Sciatic nerve (tissue), 2 donors: ENCODE measurements around the gene ZNF185. TPM values are rescaled to one million over a fixed set of nuclear protein-coding genes. Genes with fewer than 3 reads are reported as not detected.

Source experiments
- ATAC-seq: fragments of 200-7000 bp; cut with Tn5 transposase; one replicate; pipeline ENCODE4 v1.9.1; 2020; ENCODE audit warnings: mild to moderate bottlenecking, moderate library complexity
- DNase-seq: peaks from one replicate; pipeline ENCODE4 v3.0.0-alpha.2; 2020; ENCODE audit warnings: low spot score
- intact Hi-C: fragments of 100-400 bp; cut with DNase I; formaldehyde crosslinking; loops from one replicate; pipeline ENCODE4 v1.14.2; 2022
- total RNA-seq: library from RNA; stranded (reverse); fragmentation: NEBNext Ultra II Directional; extraction: Animal tissue kit (Norgen Biotek cat#: 25700); gene quantifications from one replicate; pipeline ENCODE4 v1.2.1, GENCODE V29; 2021
- donor health status: DM: no; HTN: no; CAD: no.
- donor health status: DM: no; HTN: no; CAD: no.

Gene ZNF185
- total RNA-seq, 1 donor from 2014 or later, result 26.9 TPM

DNA sequence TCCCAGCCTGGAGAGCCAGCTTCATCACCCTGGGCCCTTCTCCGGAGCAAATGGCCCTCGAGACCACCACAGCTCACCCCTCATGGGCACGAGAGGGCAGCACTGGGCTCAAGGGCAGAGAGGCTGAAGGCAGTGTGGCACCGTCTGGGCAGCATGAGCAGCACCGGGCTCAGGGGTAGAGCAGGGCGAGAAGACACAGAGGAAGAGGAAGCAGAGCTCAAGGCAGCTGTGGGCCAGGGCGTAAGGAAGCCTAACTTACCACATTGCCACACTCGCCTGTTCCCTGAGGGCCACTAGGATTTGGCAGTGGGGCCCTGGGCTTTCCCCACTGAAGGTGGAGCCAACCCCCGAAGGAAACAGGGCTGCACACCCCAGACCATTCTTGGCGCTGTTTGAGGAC, 15.5 kb downstream of the ZNF185 start:
- intact Hi-C loops, result no loop called here
- no peak for DNase-seq
- no peak for ATAC-seq

DNA sequence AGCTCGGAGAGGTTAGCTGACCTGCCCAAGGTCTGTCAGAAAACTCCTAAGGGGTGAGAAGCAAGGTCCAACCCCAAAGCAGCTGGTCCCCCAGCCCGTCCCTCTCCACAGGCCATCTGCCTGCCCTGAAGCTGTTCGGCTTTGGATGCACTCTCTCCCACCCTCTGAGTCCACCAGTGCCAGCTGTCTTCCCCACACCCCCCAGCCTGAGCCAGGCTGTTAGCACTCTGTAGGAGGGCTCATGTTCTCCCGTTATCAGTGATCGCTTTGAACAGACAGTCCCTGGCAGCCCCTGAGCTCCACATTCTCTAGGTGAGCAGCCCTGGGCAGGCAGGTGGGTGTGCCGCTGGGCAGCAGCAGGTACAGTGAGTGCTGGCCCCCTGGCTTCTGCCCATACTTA, 16.0 kb downstream of the ZNF185 start:
- no peak for DNase-seq
- ATAC-seq, result no peak
- intact Hi-C loops, result no loop called here

DNA sequence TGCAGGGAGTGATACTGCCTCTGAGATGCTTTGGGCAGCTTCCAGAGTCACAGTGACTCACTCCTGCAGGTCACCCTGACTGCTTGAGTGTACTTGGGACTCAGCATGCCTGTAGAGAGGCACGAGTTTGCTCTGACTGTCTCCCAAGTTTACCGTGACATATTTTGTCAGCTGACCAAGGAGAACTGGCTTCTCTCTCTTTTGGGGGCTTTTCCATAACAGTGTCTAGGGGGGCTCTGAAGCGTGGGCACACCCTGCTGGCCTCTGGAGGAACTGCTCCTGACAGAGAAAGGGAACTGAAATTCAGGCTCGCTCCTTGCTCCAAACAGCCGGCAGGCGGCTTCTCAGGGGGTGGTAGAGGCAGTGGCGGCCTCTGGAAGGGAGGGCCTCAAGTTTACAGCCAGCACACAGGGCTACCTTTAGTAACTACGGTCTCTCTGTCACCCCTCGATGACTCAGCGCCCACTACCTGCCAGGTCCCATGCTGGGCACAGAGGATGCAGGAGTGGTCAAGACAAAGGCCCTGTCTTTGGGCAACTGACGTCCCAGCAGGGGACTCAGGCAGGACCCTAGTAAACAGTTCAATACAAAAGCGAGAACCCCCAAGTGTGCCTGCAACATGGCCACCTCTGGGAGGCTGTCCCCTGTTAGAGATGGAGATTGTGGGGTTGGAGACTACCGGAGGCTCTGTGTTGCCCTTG, 17.8 kb downstream of the ZNF185 start:
- ATAC-seq (no peak), DNase-seq (no peak)

DNA sequence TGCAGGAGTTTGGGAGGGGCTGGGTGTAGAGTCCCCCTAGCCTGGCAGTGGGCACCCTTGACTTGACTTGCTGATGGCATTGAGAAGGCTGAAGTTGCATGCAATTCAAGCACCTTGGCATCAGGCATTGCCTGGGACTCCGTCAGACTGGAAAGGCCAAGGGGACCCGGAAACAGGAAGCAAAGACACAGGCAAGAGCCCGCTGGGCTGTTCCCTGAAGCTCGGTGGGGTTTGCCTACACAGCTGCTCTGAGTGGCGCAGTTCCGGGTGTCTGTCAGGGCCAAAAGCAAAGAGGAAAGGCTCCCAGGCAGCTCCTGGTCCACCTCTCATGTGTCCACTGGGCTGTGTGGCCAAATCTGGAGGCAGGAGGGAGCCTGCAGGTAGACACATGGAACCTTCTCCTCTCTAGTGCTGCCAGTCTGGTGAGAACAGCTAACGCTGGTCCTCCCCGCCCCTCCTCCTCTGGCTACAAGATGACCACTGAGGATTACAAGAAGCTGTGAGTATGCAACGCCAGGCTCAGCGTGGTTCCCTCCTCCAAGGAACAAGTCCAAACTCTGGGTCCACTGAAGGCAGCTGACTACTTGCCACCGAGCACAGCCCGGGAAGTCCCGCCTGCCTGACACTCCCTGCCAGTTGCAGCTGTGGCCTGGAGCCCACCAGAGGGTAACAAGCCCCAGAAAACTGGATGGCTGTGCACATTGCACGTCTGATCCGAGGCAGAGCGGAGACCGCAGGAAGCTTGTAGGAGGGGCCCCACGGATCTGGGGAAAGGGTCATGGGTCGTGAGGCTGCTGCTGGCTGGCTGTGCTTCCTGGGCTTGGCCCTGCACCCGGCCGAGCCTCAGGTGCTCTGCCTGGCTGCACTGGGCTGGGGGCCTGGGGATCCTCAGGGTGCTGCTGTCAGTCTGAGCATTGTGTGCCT, 20.1 kb downstream of the ZNF185 start:
- no peak for DNase-seq
- intact Hi-C loops, result no loop called here
- ATAC-seq, result peak; percentile 21

More for the DNA sequence above, 17.8 kb downstream of the ZNF185 start:
- intact Hi-C loops, result no loop called here

DNA sequence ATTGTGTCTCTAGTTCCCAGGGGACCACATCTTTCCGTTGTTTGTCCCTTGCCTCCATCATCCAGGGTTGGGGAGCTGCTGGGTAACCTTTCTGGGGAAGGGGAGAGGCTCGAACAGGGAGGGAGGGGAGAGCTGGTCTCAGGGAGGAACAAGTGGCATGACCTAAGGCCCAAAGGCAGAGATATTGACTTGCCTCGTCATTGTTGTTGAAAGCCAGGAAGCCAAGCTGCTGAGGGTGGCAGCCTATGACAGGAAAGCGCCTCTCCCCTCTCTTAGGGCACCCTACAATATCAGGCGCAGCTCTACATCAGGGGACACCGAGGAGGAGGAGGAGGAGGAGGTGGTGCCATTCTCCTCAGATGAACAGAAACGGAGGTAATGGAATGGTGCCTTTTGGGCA, 20.8 kb downstream of the ZNF185 start:
- ATAC-seq, result no peak
- intact Hi-C loops, result no loop called here
- no peak for DNase-seq

DNA sequence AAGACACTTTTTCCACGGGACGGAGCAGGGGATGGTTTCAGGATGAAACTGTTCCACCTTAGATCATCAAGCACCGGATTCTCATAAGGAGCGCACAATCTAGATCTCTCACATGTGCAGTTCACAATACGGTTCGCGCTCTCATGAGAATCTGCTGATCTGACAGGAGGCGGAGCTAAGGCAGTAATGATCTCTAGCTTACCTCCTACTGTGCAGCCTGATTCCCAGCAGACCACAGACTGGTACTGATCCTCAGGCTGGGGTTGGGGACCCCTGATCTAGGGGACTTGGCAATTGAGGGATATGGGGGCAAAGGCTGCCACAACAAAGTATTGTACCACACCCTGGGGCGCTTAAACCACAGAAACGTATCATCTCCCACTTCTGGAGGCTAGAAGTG, 25.7 kb downstream of the ZNF185 start:
- ATAC-seq (no peak), DNase-seq (no peak)
- intact Hi-C loops, result no loop called here

DNA sequence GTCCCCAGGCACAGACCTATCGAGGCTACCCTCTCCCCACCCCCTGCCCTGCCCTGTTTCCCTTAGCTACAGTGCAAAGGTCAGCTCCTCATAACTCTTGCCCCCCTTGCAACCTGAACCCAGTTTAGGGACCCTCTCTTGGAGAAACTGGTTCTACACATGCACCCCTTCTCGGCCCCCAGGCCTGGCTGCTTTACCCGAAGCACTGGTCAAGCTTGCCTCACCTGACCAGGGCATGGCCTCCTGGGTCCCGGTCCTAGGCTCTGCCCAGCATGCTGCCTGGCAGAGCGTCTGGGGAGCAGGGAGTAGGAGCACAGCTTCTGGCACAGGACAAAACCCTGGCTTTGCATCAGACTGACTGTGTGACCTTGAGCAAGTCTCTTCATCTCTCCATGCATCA, 28.0 kb downstream of the ZNF185 start:
- ATAC-seq (no peak), DNase-seq (no peak)
- intact Hi-C loops, result no loop called here

DNA sequence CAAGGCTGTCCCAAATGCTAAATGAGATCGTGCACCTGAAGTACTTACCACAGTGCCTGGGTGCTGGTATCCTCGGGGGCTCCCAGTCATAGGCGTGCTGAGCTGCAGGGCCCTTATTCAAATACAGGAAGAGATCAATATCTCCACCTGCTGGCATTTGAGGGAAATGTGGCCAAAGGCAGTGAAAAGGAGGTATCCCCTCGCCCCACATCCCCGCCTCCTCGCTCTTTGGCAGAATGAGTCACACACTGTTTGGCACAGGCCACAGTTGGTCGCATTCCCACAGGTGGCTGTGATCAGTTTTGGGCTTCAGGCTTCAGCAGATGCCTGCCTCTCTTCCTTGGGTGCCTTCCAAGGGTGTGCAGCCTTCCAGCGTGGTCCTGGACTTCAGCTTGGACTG, 28.4 kb downstream of the ZNF185 start:
- peak; percentile 31 for ATAC-seq
- no peak for DNase-seq
- intact Hi-C loops, result no loop called here

DNA sequence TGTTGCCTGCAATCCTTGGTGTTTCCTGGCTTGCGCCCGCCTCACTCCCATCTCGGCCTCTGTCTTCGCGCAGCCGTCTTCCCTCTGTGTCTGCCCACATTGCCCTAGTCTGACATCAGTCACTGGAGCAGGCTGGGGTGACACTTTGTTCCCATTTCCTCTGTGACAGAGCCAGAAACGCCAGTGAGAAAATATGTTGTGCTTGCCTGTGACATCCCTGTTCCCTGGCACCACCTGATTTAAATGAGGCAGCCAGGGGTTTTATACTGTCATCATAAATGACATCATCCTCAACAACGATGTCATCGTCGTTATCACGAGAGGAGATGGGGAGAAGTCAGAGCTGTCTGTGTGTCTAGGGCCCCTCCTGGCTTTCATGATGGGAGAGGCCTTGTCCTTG, 29.1 kb downstream of the ZNF185 start:
- ATAC-seq, result no peak
- intact Hi-C loops, result no loop called here

DNA sequence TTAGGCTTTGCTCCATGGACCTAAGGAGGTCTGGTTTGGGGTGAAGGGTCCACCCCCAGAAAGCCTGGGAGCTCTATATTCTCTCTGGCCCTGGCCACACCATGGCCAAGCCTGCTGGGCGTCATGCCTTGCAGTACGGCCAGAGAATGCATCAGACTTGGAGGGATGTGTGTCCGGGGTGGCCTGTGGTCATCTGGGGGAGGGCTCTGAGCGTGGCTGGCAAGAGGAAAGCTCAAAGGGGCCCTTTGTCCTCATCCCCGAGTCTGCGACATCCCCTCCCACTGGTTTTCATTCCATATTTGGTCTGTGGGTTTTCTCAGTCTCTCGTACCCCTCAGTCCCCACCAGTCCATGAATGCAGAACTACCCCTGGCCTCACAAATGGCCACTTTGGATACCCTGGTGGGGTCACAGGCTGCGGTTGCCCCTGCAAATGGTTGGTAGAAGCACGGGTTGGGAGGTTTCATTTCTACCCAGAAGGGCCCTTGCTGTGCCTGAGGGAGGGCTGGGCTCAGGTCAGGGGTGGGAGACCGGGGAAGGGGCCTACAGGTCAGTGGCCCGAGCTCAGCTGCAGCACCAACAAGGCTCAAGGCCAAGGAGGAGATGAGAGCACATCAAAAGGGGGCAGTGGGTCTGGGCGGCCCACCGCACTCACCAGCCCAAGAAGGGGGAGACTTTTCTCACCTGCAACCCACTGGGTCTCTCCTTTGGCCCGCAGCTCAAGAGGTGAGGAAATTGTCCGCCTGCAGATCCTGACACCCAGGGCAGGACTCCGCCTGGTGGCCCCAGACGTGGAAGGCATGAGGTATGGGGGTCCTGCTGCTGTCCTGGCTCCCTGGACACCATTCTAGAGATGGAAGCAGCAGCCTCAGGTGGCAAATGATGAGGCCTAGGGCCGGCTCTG, 30.2 kb downstream of the ZNF185 start:
- DNase-seq (no peak), ATAC-seq (peak; percentile 36)

More for the DNA sequence above, 29.1 kb downstream of the ZNF185 start:
- DNase-seq, result no peak

DNA sequence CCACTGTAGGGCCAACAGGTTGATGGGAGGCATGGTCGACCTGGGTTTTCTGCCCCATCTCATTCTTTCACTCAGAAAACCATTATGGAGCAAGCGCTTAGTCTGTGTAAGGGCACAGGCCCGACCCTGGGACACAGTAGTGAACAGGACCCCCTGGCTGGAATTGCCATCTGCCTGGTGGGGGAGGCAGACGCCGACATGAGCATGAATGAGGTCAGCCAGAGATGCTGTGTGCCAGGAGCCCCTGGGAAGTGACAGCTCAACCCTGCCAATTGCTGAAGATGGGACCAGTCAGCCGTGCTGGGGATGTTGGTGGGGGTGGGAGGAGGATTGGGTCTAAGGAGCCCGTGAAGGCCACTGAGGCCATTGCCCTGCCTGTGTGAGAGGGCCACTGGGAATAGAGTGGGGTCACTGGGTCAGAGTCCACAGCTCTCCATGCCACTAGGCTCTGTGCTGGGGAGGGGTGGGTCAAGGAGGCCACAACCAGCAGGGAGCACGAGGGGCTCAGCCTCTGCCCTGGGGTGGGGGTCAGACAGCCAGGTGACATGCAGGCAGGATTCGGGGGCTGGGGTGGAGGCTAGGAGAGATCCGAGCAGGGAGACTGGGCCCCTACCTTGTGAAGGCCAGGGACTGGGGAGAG, 31.0 kb downstream of the ZNF185 start:
- no peak for ATAC-seq
- intact Hi-C loops, result no loop called here
- no peak for DNase-seq

More for the DNA sequence above, 30.2 kb downstream of the ZNF185 start:
- intact Hi-C loops, result no loop called here

DNA sequence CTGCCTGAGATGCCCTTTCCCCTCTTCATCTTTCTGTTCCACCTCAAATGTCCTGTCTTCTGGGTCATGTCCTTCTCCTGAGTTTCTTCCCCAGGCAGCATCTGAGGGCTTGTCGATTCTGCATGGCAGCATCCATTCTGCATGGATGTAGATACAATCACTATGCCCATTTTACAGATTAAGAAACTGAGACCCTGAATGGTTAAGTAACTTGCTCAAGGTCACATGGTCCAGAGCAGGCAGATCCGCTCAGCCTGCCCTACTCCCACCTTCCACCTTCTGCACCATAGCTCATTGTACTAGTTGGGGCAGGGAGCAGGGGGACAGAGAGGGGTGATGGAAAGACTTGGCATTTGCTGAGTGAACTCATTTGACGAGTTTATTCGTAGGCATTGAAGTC, 32.0 kb downstream of the ZNF185 start:
- DNase-seq, result no peak
- ATAC-seq, result no peak
- intact Hi-C loops, result no loop called here

DNA sequence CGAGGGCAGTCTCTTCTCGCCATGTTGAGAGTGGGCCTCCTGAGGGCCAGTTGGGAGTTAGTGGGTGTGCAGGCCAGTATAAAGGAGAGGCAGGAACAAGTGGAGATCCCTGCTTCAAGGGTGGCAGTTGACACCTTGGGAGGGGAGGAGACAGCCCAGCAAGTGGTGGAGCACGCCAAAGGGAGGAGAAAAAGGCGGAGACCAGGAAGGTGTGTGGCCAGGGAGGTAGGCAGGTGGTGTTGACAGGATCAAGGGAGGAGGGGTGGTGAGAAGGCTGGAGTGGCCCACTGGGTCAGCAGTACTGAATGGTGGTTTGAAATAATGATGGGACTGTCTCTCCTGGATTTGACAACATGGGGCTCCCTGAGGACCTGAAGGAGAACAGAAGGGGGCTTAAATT, 32.6 kb downstream of the ZNF185 start:
- ATAC-seq, result no peak
- no peak for DNase-seq
- intact Hi-C loops, result no loop called here

DNA sequence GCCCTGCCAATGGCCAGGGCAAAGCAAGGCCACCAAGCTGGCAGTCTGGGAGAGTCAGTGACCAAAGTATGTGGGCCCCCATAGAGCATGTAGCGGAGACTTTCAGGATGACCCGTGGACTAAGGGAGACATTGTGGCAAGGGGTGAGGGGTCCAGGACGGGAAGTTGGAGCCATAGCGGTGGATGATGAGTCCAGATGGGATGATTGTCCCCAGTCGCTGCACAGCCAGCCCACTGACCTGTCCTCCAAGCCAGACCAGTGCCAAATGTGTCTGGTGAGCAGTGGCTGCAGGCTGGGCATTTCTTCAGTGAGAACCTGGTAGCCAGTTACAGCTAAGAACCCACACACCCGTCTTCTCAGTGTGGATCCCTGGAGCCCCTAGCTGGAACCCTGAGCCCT, 34.3 kb downstream of the ZNF185 start:
- intact Hi-C loops, result no loop called here
- DNase-seq (no peak), ATAC-seq (no peak)

DNA sequence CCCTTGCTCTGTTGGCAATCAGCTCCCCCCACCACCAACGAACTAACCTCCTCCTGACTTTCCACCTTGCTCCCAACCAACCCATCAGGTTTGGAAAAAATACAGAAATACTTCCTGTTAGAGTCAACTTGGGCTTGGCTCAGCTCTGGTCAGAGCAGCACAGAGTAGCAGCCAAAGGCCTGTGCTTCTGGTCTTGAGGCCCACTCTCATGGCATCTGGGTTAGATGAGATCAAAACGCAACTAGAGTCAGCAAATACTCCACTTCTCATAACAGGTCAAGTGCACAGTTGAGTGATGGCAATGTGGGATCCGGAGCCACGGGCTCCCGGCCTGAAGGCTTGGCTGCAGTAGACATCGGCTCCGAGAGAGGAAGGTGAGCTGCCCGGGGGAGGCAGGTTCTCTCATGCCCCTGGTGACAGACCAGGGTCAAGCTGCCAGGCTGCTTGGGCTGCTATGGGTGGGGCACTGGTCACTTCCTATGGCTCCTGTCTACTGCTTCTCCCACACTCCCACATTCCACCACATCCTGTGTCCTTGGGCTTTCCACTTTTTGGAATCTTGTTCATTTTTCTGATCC, 34.8 kb downstream of the ZNF185 start:
- ATAC-seq, result no peak
- no peak for DNase-seq
- intact Hi-C loops, result no loop called here

DNA sequence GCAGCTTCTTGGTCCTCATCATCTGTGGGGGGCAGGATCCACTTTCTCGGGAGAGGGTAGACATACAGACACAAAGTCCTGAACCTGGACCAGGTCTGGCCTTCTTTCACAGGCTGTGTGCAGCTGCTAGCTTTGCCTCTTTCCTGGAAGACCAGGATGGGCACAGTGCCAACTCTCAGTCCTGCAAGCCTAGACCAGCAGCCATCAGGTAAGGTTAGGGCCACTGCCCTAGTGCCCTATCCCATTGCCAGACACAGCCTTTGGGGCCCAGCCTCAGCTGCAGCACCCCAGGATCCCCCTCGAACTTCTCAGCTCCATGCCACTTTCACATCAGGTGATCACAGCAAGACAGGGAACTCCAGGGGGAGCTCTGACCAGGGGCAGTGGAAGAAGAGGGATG, 38.4 kb downstream of the ZNF185 start:
- DNase-seq (no peak), ATAC-seq (no peak)
- intact Hi-C loops, result no loop called here

DNA sequence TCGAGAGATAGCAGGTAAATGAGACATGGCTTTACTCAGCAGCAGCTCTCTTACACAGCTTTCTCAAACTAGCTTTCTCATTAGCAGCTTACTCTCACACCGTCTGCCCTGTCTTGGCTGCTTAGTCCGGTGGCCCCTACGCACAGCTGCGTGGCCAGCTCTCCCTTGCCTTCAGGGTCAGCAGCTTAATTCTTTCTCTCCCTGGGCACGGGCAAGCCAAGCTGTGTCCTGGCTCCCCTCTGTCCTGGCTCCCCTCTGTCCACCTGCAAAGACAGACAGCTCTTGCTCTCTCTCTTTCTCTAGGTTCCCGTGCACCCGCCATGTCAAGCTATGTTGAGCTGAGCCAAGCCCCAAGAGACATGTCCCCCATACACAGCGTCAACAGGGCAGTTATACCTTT, 39.4 kb downstream of the ZNF185 start:
- intact Hi-C loops, result no loop called here
- DNase-seq (no peak), ATAC-seq (no peak)

DNA sequence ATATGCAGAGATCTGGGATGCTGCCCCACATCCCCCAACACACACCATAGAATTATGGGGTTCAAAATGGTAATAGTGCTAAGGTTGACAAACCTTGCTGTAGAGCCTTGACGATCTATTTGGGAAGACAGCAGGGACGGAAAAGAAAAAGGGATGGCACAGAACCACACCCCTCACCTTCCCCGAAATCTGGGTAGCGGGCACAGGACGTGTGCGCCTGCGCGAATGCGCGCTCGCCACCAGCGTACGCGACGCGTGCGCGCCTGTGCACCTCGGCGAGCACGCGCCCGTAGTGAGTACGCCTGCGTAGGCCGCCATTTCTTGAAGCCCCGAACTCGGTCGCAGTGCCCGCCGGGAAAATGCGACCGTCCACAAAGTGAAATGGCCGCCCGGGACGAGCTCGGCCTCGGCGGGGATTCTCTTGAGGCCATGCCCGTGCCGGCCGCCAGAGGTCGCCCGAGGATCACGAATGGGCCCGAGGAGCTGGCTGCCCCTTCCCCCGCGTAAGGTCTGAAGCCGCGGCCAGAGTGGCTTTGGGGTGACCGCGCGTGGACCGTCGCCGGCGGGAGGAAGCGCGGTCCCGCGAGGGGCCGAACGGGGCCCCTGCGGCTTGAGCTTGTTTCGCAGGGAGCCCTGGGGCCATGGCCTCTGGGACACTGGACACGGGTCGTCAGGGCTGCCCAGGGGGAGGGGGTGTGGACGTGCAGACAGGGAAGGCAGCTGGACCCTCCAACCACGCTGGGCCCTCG, 43.6 kb downstream of the ZNF185 start:
- peak; percentile 95 for ATAC-seq
- intact Hi-C loops, result no loop called here
- DNase-seq, result peak; percentile 92
